Right lobe of liver (tissue), 4 donors: ENCODE data around the gene PGD.
"Not testable (repeated sequence)": the region's sequence is repeated elsewhere in the genome, so short reads cannot be mapped to it uniquely, and the experiment has no call there.

Source experiments
- CTCF ChIP-seq, 4 donors: fragments of 200-600 bp in 3 of 4; fragments of 450-650 bp in 1 of 4; IDR thresholded peaks; one replicate each; pipeline versions ENCODE4 v1.5.1 to v1.8.0; 2016 to 2022; ENCODE audit warnings: antibody characterized with exemption in 4 of 4, mild to moderate bottlenecking in 2 of 4
- POLR2A ChIP-seq: fragments of 450-650 bp; IDR thresholded peaks from one replicate; pipeline ENCODE4 v1.6.1; 2017; ENCODE audit warnings: antibody characterized with exemption, mild to moderate bottlenecking
- donor health status: DM: no; HTN: no; CAD: no.
- donor health status: DM: no; HTN: no; CAD: no.
- donor health status: DM: no; HTN: yes; CAD: no.

DNA sequence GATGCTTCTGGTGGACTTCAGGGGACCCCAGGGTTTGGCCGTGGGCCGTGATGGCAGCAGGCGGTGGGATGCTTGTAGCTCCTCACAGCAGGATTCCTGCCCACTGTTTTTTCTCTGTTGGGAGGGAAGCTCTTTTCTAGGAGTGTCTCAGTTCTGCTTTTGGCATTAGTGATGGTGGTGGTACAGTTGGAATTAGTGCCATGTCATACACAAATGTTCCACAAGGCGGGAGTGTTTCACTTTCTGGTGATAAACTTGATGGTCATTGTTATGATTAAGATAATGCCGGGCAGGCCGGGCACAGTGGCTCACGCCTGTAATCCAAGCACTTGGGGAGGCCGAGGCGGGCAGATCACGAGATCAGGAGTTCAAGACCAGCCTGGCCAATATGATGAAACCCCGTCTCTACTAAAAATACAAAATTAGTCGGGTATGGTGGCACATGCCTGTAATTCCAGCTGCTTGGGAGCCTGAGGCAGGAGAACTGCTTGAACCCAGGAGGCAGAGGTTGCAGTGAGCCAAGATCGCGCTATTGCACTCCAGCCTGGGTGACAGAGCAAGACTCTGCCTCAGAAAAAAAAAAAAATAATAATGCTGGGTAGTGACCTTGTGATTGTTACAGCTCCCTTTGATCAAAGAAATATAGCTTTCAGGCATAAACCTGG lies 21.4 kb upstream of the PGD start:
- TF ChIP-seq POLR2A, result not testable (repeated sequence)
- TF ChIP-seq CTCF (IDR thresholded peaks at IDR 0.05), result peak; percentile 47 to 83 (median 58)
